Glutamatergic neuron (in vitro differentiated cells): ENCODE results near the gene NLRC4. TPM values are rescaled to one million over a fixed set of nuclear protein-coding genes. Genes with fewer than 3 reads are reported as not detected.
"Not testable (repeated sequence)": the region's sequence is repeated elsewhere in the genome, so short reads cannot be mapped to it uniquely, and the experiment has no call there.

Experiments
- DNase-seq: peaks from one replicate; pipeline ENCODE4 v3.0.0; 2022
- H3K27ac Mint-ChIP-seq: one replicate; pipeline ENCODE4 v1.8.0; 2020; ENCODE audit warnings: mild to moderate bottlenecking, mixed read lengths, inconsistent platforms; ENCODE audit not compliant: unreplicated experiment
- H3K27me3 Mint-ChIP-seq: one replicate; pipeline ENCODE4 v1.8.0; 2020; ENCODE audit warnings: mild to moderate bottlenecking, moderate library complexity, mixed read lengths, inconsistent platforms; ENCODE audit not compliant: unreplicated experiment
- H3K36me3 Mint-ChIP-seq: one replicate; pipeline ENCODE4 v1.8.0; 2020; ENCODE audit warnings: mild to moderate bottlenecking, mixed read lengths, inconsistent platforms; ENCODE audit not compliant: unreplicated experiment
- H3K4me1 Mint-ChIP-seq: one replicate; pipeline ENCODE4 v1.8.0; 2020; ENCODE audit warnings: mild to moderate bottlenecking, low read depth, mixed read lengths, inconsistent platforms; ENCODE audit not compliant: unreplicated experiment
- H3K4me3 Mint-ChIP-seq: one replicate; pipeline ENCODE4 v1.8.0; 2020; ENCODE audit warnings: mild to moderate bottlenecking, mixed read lengths, inconsistent platforms; ENCODE audit not compliant: unreplicated experiment
- H3K9me3 Mint-ChIP-seq: one replicate; pipeline ENCODE4 v1.8.0; 2020; ENCODE audit warnings: mild to moderate bottlenecking, moderate library complexity, mixed read lengths, inconsistent platforms; ENCODE audit not compliant: unreplicated experiment
- total RNA-seq: library from RNA; stranded (reverse); fragmentation: NEBNext Ultra II Directional; extraction: Animal tissue kit (Norgen Biotek cat#: 25700); gene quantifications from one replicate; pipeline ENCODE4 v1.2.1, GENCODE V29; 2021; ENCODE audit not compliant: unreplicated experiment
- TF ChIP-seq, protein P1 (sequence below): fragments of 200-600 bp; sonication (generic); IDR thresholded peaks from one replicate; pipeline ENCODE4 v1.5.0; 2021; ENCODE audit not compliant: partially characterized antibody, unreplicated experiment

The NLRC4 gene
- total RNA-seq, 1 donor from 2014 or later, result not detected

DNA sequence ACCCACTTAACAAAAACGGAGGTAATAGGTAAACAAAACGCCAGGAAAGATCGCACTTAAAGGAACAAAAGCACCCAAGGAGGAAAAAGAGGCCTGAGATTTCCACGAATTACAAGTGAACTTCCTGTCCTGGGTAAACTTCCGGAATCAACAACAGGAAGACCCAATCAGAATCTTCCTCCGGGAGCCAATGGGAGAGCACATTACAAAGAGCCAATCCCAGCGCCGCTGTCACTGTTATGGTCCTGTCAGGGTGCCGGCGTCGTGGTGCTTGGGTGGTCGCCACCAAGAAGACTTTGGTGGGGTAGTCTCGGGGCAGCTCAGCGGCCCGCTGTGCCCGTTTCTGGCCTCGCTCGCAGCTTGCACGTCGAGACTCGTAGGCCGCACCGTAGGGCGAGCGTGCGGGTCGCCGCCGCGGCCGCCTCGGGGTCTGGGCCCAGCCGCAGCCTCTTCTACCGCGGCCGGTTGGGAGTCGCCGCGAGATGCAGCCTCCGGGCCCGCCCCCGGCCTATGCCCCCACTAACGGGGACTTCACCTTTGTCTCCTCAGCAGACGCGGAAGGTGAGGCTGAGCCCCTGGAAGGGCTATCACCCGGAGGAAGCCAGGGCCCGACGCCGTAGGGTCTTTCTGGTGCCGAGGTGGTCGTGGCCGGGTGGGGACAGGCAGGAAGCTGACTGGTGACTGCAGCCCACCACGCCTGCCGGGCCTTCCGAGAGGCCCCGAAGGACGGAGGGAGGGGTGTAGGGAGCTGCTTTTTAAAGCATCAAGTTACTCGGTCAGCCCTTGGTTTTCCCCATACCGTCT, 13.2 kb upstream of the NLRC4 start, which contains the start of gene YIPF4:
YIPF4 (plus strand) TSS at position 231 of the 804 bp plus-strand sequence; CDS start at position 483, 252 bp downstream.
- DNase-seq, result peak; percentile 89
- TF ChIP-seq, protein P1, sequence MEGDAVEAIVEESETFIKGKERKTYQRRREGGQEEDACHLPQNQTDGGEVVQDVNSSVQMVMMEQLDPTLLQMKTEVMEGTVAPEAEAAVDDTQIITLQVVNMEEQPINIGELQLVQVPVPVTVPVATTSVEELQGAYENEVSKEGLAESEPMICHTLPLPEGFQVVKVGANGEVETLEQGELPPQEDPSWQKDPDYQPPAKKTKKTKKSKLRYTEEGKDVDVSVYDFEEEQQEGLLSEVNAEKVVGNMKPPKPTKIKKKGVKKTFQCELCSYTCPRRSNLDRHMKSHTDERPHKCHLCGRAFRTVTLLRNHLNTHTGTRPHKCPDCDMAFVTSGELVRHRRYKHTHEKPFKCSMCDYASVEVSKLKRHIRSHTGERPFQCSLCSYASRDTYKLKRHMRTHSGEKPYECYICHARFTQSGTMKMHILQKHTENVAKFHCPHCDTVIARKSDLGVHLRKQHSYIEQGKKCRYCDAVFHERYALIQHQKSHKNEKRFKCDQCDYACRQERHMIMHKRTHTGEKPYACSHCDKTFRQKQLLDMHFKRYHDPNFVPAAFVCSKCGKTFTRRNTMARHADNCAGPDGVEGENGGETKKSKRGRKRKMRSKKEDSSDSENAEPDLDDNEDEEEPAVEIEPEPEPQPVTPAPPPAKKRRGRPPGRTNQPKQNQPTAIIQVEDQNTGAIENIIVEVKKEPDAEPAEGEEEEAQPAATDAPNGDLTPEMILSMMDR, result no peak
- H3K9me3 Mint-ChIP-seq, result peaks cover 3% of the 10 kb centered on the region
- no peaks in the 10 kb centered on the region for H3K27me3 Mint-ChIP-seq
- H3K27ac Mint-ChIP-seq, result peak within 1 kb of the TSS; percentile 95
- peak within 1 kb of the TSS; percentile 98 for H3K4me3 Mint-ChIP-seq
- no peaks in the 10 kb centered on the region for H3K36me3 Mint-ChIP-seq
- peaks cover 2% of the 10 kb centered on the region for H3K4me1 Mint-ChIP-seq

DNA sequence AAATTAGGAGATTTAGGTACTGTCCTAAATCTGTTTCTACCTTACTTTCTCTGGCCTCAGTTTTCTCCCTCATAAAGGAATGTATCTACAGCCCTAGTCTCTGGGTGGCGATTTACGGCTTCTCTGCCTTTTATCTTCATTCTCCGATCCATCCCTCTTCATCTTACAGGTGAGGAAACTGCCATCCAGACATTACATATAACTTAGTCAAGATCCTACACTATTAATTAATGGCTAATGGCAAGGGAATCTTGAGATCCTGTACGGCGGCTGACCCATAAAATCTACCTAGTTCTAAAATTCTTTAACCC, 12.6 kb upstream of the NLRC4 start:
- peak overlapping the region; percentile 88 for H3K4me3 Mint-ChIP-seq
- no peaks in the 10 kb centered on the region for H3K36me3 Mint-ChIP-seq
- H3K27me3 Mint-ChIP-seq, result no peaks in the 10 kb centered on the region
- TF ChIP-seq, protein P1, result no peak
- DNase-seq, result no peak
- peaks cover 3% of the 10 kb centered on the region for H3K9me3 Mint-ChIP-seq
- peak overlapping the region; percentile 88 for H3K27ac Mint-ChIP-seq
- H3K4me1 Mint-ChIP-seq, result peaks cover 2% of the 10 kb centered on the region

DNA sequence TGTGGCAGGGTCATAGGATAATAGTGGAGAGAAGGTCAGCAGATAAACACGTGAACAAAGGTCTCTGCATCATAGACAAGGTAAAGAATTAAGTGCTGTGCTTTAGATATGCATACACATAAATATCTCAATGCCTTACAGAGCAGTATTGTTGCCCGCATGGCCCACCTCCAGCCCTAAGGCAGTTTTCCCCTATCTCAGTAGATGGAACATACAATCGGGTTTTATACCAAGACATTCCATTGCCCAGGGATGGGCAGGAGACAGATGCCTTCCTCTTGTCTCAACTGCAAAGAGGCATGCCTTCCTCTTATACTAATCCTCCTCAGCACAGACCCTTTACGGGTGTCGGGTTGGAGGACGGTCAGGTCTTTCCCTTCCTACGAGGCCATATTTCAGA, 11.1 kb upstream of the NLRC4 start:
- not testable (repeated sequence) for H3K36me3 Mint-ChIP-seq, H3K27me3 Mint-ChIP-seq, DNase-seq, H3K27ac Mint-ChIP-seq, H3K9me3 Mint-ChIP-seq, H3K4me1 Mint-ChIP-seq, H3K4me3 Mint-ChIP-seq

DNA sequence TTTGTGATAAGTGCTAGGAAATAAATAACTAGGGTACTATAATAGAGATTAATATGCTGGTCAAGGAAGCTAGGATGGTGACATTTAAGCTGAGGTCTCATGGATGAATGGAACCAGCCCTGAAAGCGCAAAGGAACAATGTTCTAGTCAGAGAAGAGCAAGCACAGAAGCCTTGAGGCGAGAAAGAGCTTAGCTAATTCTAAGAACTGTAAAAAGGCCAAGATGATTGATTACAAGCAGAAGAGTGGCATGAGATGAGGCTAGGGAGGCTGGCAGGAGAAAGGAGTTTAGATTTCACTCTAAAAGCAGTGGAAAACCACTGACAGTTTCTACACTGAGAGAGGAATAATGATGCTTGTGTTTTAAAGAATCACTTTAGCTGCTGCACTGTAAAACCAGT, 9.6 kb upstream of the NLRC4 start:
- H3K27ac Mint-ChIP-seq, result no peak overlapping the region
- no peak overlapping the region for H3K4me3 Mint-ChIP-seq
- no peaks in the 10 kb centered on the region for H3K36me3 Mint-ChIP-seq
- no peaks in the 10 kb centered on the region for H3K27me3 Mint-ChIP-seq
- TF ChIP-seq, protein P1, result no peak
- peaks cover 2% of the 10 kb centered on the region for H3K4me1 Mint-ChIP-seq
- H3K9me3 Mint-ChIP-seq, result peaks cover 3% of the 10 kb centered on the region
- no peak for DNase-seq

DNA sequence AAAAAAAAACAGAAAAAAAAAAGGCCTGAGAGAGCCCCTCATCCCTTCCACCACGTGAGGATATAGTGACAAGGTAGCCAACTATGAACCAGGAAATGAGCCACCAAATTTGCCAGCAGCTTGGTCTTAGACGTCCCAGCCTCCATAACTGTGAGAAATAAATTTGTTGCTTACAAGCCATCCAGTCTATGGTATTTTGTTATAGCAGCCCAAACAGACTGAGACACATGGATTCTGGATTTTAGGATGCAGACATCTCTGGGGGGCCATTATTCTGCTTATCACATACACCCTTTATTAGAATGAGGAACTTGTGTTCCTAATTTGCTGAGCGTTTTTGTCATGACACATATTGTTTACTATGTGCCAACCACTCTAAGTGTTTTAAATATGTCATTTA, 7.6 kb upstream of the NLRC4 start:
- Mint-ChIP-seq H3K4me1 (no peaks in the 10 kb centered on the region), H3K9me3 (no peaks in the 10 kb centered on the region), H3K27me3 (no peaks in the 10 kb centered on the region), H3K36me3 (no peaks in the 10 kb centered on the region), H3K27ac (no peak overlapping the region), H3K4me3 (no peak overlapping the region)
- no peak for DNase-seq
- TF ChIP-seq, protein P1, result no peak
